ENCODE results near the gene MYD88. TPM values are rescaled to one million over a fixed set of nuclear protein-coding genes. Genes with fewer than 3 reads are reported as not detected.

MYD88 gene
- total and polyA plus RNA-seq, 9 of the 15 experiments (the other 6 are each of a cell fraction or from before 2014, with no cell fraction given) = 3.2 to 47.3 (median 27.6) TPM

DNA sequence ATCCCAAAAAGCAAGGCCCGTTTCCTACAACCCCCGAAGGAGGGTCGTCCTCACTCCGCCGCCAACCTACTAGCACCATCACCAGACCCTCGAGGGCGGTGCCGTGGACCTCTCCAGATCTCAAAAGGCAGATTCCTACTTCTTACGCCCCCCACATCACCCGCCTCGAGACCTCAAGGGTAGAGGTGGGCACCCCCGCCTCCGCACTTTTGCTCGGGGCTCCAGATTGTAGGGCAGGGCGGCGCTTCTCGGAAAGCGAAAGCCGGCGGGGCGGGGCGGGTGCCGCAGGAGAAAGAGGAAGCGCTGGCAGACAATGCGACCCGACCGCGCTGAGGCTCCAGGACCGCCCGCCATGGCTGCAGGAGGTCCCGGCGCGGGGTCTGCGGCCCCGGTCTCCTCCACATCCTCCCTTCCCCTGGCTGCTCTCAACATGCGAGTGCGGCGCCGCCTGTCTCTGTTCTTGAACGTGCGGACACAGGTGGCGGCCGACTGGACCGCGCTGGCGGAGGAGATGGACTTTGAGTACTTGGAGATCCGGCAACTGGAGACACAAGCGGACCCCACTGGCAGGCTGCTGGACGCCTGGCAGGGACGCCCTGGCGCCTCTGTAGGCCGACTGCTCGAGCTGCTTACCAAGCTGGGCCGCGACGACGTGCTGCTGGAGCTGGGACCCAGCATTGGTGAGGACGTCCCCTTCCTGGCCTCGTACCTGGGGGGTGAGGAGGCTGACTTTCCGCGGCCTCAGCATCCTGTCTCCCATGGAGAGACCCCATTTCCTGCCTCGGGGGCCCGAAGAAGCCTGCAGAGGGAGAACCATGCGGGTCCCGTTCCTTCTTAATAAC lies at the start of gene MYD88 (continued):
- peak; percentile 78 for TF ChIP-seq CBX1 (IDR thresholded peaks at IDR 0.05; ENCODE audit: low read depth)
- 0 out of 2 replicates have a peak, but pooled peaks have one; percentile 70 for TF ChIP-seq MTA3 (IDR thresholded peaks at IDR 0.05; ENCODE audit: borderline replicate concordance)
- TF ChIP-seq ZFP36 (IDR thresholded peaks at IDR 0.05; ENCODE audit: low read depth, low read length, partially characterized antibody) = no peak
- TF ChIP-seq SAP30 (IDR thresholded peaks at IDR 0.05; ENCODE audit: borderline replicate concordance, insufficient read depth, low read depth, low read length, poor library complexity, severe bottlenecking) = peak; percentile 35
- no peak for TF ChIP-seq RAD51 (IDR thresholded peaks at IDR 0.05; ENCODE audit: borderline replicate concordance, low read depth)
- no peak for TF ChIP-seq ZNF785 (CRISPR knock-in tag; IDR thresholded peaks at IDR 0.05)
- TF ChIP-seq BRD4 (IDR thresholded peaks at IDR 0.05) = no peak
- TF ChIP-seq SIX5 (IDR thresholded peaks at IDR 0.05; ENCODE audit: borderline replicate concordance in 1 of 2, insufficient read depth in 1 of 2, low read depth in 1 of 2, low read length in 2 of 2) = no peak
- no peak for TF ChIP-seq CCNT2 (IDR thresholded peaks at IDR 0.05; ENCODE audit: borderline replicate concordance, extremely low read depth, insufficient read length, low read depth, low read length)
- TF ChIP-seq, protein P1, sequence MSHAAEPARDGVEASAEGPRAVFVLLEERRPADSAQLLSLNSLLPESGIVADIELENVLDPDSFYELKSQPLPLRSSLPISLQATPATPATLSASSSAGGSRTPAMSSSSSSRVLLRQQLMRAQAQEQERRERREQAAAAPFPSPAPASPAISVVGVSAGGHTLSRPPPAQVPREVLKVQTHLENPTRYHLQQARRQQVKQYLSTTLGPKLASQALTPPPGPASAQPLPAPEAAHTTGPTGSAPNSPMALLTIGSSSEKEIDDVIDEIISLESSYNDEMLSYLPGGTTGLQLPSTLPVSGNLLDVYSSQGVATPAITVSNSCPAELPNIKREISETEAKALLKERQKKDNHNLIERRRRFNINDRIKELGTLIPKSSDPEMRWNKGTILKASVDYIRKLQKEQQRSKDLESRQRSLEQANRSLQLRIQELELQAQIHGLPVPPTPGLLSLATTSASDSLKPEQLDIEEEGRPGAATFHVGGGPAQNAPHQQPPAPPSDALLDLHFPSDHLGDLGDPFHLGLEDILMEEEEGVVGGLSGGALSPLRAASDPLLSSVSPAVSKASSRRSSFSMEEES (CRISPR knock-in tag; IDR thresholded peaks at IDR 0.05) = no peak
- TF ChIP-seq GTF2E2 (tag; IDR thresholded peaks at IDR 0.05) = no peak
- TF ChIP-seq, protein P2, sequence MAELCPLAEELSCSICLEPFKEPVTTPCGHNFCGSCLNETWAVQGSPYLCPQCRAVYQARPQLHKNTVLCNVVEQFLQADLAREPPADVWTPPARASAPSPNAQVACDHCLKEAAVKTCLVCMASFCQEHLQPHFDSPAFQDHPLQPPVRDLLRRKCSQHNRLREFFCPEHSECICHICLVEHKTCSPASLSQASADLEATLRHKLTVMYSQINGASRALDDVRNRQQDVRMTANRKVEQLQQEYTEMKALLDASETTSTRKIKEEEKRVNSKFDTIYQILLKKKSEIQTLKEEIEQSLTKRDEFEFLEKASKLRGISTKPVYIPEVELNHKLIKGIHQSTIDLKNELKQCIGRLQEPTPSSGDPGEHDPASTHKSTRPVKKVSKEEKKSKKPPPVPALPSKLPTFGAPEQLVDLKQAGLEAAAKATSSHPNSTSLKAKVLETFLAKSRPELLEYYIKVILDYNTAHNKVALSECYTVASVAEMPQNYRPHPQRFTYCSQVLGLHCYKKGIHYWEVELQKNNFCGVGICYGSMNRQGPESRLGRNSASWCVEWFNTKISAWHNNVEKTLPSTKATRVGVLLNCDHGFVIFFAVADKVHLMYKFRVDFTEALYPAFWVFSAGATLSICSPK (IDR thresholded peaks at IDR 0.05; ENCODE audit: borderline replicate concordance) = no peak
- TF ChIP-seq CC2D1A (IDR thresholded peaks at IDR 0.05) = no peak
- no peak for TF ChIP-seq ZKSCAN8 (CRISPR knock-in tag; IDR thresholded peaks at IDR 0.05)
- TF ChIP-seq CCAR2 (IDR thresholded peaks at IDR 0.05; ENCODE audit: low read depth, low read length) = no peak
- no peak for TF ChIP-seq ZNF212 (CRISPR knock-in tag; IDR thresholded peaks at IDR 0.05)
- TF ChIP-seq NCOA2 (IDR thresholded peaks at IDR 0.05; ENCODE audit: partially characterized antibody in 2 of 2) = no peak
- TF ChIP-seq, protein P3, sequence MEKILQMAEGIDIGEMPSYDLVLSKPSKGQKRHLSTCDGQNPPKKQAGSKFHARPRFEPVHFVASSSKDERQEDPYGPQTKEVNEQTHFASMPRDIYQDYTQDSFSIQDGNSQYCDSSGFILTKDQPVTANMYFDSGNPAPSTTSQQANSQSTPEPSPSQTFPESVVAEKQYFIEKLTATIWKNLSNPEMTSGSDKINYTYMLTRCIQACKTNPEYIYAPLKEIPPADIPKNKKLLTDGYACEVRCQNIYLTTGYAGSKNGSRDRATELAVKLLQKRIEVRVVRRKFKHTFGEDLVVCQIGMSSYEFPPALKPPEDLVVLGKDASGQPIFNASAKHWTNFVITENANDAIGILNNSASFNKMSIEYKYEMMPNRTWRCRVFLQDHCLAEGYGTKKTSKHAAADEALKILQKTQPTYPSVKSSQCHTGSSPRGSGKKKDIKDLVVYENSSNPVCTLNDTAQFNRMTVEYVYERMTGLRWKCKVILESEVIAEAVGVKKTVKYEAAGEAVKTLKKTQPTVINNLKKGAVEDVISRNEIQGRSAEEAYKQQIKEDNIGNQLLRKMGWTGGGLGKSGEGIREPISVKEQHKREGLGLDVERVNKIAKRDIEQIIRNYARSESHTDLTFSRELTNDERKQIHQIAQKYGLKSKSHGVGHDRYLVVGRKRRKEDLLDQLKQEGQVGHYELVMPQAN (IDR thresholded peaks at IDR 0.05; ENCODE audit: borderline replicate concordance) = no peak; the same call in 1 of the 2 replicates
- TF ChIP-seq ZNF384 (IDR thresholded peaks at IDR 0.05; ENCODE audit: low read depth, low read length) = no peak
- TF ChIP-seq ETS2 (tag; IDR thresholded peaks at IDR 0.05; ENCODE audit: borderline replicate concordance, poor library complexity, severe bottlenecking) = no peak
